Prostate gland (tissue), 2 donors: ENCODE results near the gene CACNA1H.

Experiments used
- POLR2A ChIP-seq: fragments of 450-650 bp; IDR thresholded peaks from one replicate; pipeline ENCODE4 v1.6.1; 2016; ENCODE audit warnings: antibody characterized with exemption, mild to moderate bottlenecking
- POLR2AphosphoS5 ChIP-seq: sonication (generic); formaldehyde crosslinking; IDR thresholded peaks from one replicate; pipeline ENCODE4 v1.6.1; 2017; ENCODE audit warnings: antibody characterized with exemption
- TF ChIP-seq, protein P1 (sequence below), 4 experiments: fragments of 200-600 bp in 2 of 4; fragments of 450-650 bp in 2 of 4; sonication (generic) in 2 of 4; IDR thresholded peaks; 1 replicate in 3 of 4; 2 replicates in 1 of 4; pipeline ENCODE4 v1.5.1; 2016 to 2019; ENCODE audit warnings: antibody characterized with exemption in 4 of 4, mild to moderate bottlenecking in 2 of 4, moderate library complexity in 2 of 4

GRCh38 chr16:1256874-1257322 is 104.0 kb downstream of the CACNA1H start:
- TF ChIP-seq, protein P1, sequence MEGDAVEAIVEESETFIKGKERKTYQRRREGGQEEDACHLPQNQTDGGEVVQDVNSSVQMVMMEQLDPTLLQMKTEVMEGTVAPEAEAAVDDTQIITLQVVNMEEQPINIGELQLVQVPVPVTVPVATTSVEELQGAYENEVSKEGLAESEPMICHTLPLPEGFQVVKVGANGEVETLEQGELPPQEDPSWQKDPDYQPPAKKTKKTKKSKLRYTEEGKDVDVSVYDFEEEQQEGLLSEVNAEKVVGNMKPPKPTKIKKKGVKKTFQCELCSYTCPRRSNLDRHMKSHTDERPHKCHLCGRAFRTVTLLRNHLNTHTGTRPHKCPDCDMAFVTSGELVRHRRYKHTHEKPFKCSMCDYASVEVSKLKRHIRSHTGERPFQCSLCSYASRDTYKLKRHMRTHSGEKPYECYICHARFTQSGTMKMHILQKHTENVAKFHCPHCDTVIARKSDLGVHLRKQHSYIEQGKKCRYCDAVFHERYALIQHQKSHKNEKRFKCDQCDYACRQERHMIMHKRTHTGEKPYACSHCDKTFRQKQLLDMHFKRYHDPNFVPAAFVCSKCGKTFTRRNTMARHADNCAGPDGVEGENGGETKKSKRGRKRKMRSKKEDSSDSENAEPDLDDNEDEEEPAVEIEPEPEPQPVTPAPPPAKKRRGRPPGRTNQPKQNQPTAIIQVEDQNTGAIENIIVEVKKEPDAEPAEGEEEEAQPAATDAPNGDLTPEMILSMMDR (IDR thresholded peaks at IDR 0.05) = no peak
- TF ChIP-seq POLR2AphosphoS5 = no peak
- TF ChIP-seq POLR2A = no peak
